Endothelial cell (in vitro differentiated cells): Measurements from ENCODE around the gene ERG. TPM values are rescaled to one million over a fixed set of nuclear protein-coding genes. Genes with fewer than 3 reads are reported as not detected.

ENCODE experiments used
- DNase-seq: peaks from one replicate; pipeline ENCODE4 v3.0.0; 2021; ENCODE audit warnings: low spot score
- H3K27ac Mint-ChIP-seq: one replicate; pipeline ENCODE4 v1.8.0; 2021; ENCODE audit warnings: mixed read lengths, inconsistent platforms; ENCODE audit not compliant: unreplicated experiment
- H3K27me3 Mint-ChIP-seq: one replicate; pipeline ENCODE4 v1.8.0; 2021; ENCODE audit warnings: mild to moderate bottlenecking, moderate library complexity, mixed read lengths, inconsistent platforms; ENCODE audit not compliant: unreplicated experiment
- H3K36me3 Mint-ChIP-seq: one replicate; pipeline ENCODE4 v1.8.0; 2021; ENCODE audit warnings: mild to moderate bottlenecking, low read depth, mixed read lengths, inconsistent platforms; ENCODE audit not compliant: unreplicated experiment
- H3K4me1 Mint-ChIP-seq: one replicate; pipeline ENCODE4 v1.8.0; 2021; ENCODE audit warnings: mild to moderate bottlenecking, mixed read lengths, inconsistent platforms; ENCODE audit not compliant: unreplicated experiment
- H3K4me3 Mint-ChIP-seq: one replicate; pipeline ENCODE4 v1.8.0; 2021; ENCODE audit warnings: mild to moderate bottlenecking, mixed read lengths, inconsistent platforms; ENCODE audit not compliant: unreplicated experiment
- H3K9me3 Mint-ChIP-seq: one replicate; pipeline ENCODE4 v1.8.0; 2021; ENCODE audit warnings: mixed read lengths, inconsistent platforms; ENCODE audit not compliant: unreplicated experiment
- total RNA-seq: library from RNA; stranded (reverse); fragmentation: NEBNext Ultra II Directional; extraction: Animal tissue kit (Norgen Biotek cat#: 25700); gene quantifications from one replicate; pipeline ENCODE4 v1.2.1, GENCODE V29; 2021; ENCODE audit not compliant: unreplicated experiment
- TF ChIP-seq, protein P1 (sequence below): fragments of 200-600 bp; sonication (generic); IDR thresholded peaks from one replicate; pipeline ENCODE4 v1.5.0; 2021; ENCODE audit warnings: antibody characterized with exemption; ENCODE audit not compliant: unreplicated experiment

ERG gene
- total RNA-seq, 1 donor from 2014 or later = 133 TPM

DNA sequence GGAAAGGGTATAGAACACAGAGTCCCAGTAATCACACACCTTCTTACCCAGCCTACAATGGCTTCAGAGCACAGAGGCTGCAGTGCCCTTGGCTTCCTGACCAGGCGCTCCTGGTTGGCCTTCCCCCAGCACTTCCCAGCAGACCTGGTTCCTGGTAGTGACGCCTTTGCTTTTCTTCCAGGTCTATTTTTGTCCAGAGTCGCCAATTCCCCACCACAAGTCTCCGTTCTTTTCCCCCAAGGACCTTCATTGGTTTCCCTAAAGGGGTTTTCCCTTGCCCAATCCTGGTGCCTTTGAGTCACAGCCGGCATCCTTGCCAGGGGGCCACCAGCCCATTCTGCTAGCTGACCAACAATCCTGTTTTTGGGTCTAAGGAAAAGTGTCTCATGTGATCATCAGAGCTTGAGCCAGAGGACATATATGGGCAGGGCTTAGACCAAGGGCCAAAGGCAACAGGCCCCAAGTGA, 156.7 kb downstream of the ERG start:
- no peak overlapping the region for H3K27ac Mint-ChIP-seq
- DNase-seq = no peak
- TF ChIP-seq, protein P1, sequence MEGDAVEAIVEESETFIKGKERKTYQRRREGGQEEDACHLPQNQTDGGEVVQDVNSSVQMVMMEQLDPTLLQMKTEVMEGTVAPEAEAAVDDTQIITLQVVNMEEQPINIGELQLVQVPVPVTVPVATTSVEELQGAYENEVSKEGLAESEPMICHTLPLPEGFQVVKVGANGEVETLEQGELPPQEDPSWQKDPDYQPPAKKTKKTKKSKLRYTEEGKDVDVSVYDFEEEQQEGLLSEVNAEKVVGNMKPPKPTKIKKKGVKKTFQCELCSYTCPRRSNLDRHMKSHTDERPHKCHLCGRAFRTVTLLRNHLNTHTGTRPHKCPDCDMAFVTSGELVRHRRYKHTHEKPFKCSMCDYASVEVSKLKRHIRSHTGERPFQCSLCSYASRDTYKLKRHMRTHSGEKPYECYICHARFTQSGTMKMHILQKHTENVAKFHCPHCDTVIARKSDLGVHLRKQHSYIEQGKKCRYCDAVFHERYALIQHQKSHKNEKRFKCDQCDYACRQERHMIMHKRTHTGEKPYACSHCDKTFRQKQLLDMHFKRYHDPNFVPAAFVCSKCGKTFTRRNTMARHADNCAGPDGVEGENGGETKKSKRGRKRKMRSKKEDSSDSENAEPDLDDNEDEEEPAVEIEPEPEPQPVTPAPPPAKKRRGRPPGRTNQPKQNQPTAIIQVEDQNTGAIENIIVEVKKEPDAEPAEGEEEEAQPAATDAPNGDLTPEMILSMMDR = no peak
- H3K27me3 Mint-ChIP-seq = peaks cover 9% of the 10 kb centered on the region
- H3K9me3 Mint-ChIP-seq = no peaks in the 10 kb centered on the region
- H3K4me3 Mint-ChIP-seq = no peak overlapping the region
- no peaks in the 10 kb centered on the region for H3K36me3 Mint-ChIP-seq
- no peaks in the 10 kb centered on the region for H3K4me1 Mint-ChIP-seq

DNA sequence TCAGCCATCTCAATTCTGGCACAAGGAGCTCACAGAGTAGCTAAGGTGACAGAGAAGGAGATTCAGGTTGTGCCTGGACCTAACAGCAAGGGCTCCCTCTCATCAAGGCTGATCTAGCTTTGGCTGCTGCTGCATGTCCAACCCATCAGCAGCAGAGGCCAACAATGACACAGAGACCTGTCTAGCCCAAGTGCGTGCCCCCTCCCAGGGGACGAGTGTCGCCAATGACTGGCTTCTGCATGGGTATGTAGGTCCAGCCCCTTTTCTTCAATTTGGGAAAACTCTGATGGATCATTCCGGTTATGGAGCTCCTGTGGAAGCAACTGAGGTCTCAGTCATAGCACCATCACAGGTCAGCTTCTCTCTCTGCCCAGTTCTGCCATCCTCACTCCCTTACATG, 158.1 kb downstream of the ERG start:
- TF ChIP-seq, protein P1 = no peak
- no peak for DNase-seq
- Mint-ChIP-seq H3K4me3 (no peak overlapping the region), H3K36me3 (no peaks in the 10 kb centered on the region), H3K9me3 (no peaks in the 10 kb centered on the region), H3K4me1 (no peaks in the 10 kb centered on the region), H3K27me3 (peaks cover 5% of the 10 kb centered on the region), H3K27ac (no peak overlapping the region)

DNA sequence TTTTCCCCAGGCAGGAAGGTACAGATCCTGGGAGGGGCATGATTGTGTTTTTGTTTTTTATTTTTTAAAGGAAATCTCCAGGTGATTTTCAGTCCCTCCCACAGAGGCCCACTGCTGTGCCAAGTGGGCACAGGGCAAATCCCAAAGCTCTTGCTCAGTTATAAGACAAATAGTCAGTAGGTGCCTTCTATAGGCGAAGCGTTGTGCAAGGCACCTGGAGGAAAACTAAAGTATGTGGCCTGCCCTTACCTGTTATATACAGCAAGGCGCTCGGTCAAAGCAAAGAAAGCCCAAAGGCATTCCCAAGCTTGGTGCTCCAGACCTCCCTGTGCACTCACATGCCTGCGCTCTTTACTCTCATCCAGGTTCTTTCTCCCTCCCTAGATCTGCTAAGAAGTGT, 160.5 kb downstream of the ERG start:
- H3K36me3 Mint-ChIP-seq = no peaks in the 10 kb centered on the region
- peaks cover 5% of the 10 kb centered on the region for H3K27me3 Mint-ChIP-seq
- TF ChIP-seq, protein P1 = no peak
- DNase-seq = no peak
- H3K9me3 Mint-ChIP-seq = no peaks in the 10 kb centered on the region
- H3K4me3 Mint-ChIP-seq = no peak overlapping the region
- no peak overlapping the region for H3K27ac Mint-ChIP-seq
- no peaks in the 10 kb centered on the region for H3K4me1 Mint-ChIP-seq

DNA sequence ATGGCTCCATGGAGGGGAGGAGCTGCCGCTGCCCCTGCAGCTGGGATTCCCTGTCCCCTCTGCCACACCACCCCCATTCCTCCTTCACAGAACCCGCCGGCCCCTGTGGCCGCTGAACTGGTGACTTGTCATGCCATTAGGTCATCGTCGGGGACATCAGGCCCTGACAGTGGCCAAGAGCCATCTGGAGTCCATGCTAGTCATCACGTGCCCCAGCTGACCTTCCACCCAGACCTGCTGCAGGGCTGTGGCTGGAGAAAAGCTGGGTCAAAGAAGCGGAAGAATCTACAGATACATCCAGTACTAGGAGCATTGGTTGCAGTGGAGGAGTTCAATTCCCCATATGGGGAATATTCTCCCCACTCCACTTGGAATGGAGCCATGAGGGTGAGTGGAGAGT, 163.4 kb downstream of the ERG start:
- no peak for DNase-seq
- Mint-ChIP-seq H3K9me3 (no peaks in the 10 kb centered on the region), H3K4me1 (no peaks in the 10 kb centered on the region), H3K27me3 (peaks cover 5% of the 10 kb centered on the region), H3K4me3 (no peak overlapping the region), H3K27ac (no peak overlapping the region), H3K36me3 (no peaks in the 10 kb centered on the region)
- TF ChIP-seq, protein P1 = no peak

DNA sequence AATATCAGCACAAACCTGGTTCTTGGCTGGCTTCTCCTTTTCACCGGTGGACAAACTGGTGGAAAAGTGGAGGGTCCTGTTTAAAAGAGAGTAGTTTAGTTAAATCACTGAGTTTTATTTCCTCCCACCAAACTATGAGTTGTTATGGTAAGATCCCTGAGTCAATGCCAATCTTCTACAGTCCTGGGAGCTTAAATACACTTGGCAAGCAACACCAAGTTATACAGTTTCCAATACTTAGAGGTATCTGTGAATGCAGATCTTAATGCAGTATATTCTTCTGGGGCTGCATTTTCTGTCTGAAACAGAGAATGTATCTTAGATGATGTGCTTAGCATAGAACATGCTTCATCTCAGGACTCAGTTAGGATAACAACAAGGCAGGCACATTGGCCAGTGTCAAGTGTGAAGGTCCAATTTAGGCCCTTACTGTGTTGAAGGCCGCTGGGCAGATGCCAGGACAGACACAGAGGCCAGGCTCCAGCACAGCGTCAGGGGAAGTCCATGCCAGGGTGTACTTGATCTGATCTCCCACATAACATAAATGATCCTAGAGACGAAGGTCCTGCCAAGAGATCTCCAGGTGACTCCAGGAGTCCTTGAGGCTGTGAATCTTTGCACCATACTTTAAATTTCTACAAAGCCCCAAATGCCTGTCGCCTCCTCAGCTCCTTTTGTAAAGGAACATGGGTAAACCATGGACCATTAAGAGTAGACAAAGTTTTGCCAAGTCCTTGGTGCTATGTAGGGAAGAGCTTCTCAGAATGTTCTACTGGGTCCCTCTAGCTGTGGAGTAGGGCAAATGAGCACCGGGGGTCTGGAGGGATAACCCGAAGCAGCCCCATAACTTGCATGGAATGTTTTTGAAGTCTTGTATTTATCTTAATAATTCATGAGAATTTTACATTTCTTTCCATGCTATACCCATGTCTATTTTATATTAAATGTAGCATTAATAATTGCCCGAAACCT, 164.7 kb downstream of the ERG start:
- Mint-ChIP-seq H3K4me3 (no peak overlapping the region), H3K27me3 (peaks cover 3% of the 10 kb centered on the region), H3K36me3 (no peaks in the 10 kb centered on the region), H3K4me1 (no peaks in the 10 kb centered on the region), H3K27ac (no peak overlapping the region), H3K9me3 (no peaks in the 10 kb centered on the region)
- DNase-seq = no peak
- TF ChIP-seq, protein P1 = no peak
